ENCODE data around the gene SRA1.

DNA sequence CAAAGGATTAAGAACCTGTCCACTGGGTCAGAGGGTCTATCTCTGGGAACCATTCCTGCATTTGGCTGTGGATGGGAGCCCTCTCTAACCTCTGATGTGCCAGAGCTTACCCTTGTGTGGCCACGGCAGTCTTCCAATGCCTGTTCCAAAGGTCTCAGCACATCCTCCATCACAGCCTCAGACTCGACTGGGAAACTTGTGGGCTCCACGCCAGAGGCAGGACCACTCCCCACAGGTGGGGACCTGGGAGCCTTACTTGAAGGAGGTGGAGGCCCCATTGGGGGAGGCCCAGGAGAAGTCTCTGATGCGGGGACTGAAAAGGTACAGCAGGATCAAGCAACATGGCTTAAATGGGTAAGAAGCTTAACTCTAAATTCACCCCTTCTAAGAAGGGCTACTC, 5.4 kb downstream of the SRA1 start:
- no peak for TF ChIP-seq TAF1 (IDR thresholded peaks at IDR 0.05; ENCODE audit: low read depth, low read length)
- TF ChIP-seq POLR2A (IDR thresholded peaks at IDR 0.05; ENCODE audit: low read depth, low read length): no peak
- no peak for TF ChIP-seq SPI1 (IDR thresholded peaks at IDR 0.05; ENCODE audit: low read depth, low read length)
- no peak; the same call in 1 of the 2 replicates for TF ChIP-seq POLR2AphosphoS5 (IDR thresholded peaks at IDR 0.05; ENCODE audit: low read depth, low read length)

Measured in GM12891 (cell line).